HG03135 (cell line): ENCODE measurements around the gene PSMB2.
"Not testable (repeated sequence)": the region's sequence is repeated elsewhere in the genome, so short reads cannot be mapped to it uniquely, and the experiment has no call there.

Source experiments
- ATAC-seq: cut with Tn5 transposase; IDR thresholded peaks from one replicate; pipeline ENCODE4 v1.9.1; 2021; ENCODE audit warnings: mild to moderate bottlenecking, moderate library complexity; ENCODE audit not compliant: unreplicated experiment

Gene PSMB2

DNA sequence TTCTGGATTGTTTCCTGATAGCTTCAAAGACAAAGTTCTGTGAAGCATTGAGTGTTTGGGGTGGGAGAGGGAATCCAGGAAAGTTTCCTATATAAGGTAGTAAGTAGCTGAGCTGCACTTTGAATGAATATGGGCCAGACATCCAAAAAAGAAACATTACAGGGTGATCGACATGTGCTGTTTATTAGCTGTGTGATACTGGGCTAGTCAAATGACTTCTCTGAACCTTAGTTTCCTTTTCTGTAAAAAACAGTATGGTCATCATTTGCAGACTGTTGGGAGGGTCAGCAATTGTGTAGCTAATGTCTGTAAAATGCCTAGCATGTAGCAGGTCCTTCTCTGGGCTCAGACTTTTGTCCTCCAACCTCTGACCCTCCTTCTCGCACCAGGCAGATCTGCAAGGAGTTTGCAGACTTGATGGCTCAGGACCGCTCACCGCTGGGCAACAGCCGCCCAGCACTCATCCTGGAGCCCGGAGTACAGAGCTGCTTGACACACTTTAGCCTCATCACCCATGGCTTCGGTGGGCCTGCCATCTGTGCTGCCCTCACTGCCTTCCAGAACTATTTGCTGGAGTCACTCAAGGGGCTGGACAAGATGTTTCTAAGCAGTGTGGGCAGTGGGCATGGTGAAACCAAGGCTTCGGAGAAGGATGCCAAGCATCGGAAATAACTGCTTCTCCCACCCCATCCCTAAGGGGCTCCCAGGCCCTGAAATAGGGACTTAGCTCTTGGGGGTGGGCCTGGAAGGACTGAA, 47.1 kb downstream of the PSMB2 start:
- ATAC-seq, result no peak

DNA sequence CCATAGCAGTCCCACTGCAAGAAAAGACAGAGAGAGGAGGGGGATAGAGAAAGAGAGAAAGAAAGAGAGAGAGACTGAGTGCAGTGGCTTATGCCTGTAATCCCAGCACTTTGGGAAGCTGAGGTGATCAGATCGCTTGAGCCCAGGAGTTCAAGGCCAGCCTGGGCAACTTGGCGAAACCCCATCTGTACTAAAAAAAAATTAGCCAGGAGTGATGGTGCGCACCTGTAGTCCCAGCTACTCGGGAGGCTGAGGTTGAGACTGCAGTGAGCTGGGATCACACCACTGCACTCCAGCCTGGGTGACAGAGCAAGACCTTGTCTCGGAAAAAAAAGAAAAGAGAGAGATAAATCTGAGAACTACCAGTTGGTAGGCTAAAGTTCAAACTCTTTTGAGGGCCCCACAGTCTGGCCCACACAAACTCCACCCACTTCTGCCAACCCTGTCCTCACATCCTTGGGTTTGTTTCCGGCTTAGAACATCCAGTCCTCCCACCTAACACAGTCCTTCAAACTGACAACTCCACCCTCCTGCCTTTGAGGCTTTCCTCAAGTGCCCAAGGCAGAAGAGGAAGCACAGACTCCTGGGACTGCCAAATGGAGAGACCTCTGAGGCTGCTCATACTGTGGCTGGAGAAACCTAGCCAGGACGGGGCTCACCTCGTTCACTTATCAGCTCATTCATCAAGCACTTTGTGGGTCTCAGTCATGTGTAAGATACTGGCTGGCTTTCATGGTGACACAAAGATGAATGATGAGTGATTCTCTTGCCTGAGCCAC, 48.1 kb downstream of the PSMB2 start:
- no peak for ATAC-seq

- no peak for ATAC-seq
Observed at GRCh38 chr1:35591211-35591610, 50.1 kb downstream of the PSMB2 start.

DNA sequence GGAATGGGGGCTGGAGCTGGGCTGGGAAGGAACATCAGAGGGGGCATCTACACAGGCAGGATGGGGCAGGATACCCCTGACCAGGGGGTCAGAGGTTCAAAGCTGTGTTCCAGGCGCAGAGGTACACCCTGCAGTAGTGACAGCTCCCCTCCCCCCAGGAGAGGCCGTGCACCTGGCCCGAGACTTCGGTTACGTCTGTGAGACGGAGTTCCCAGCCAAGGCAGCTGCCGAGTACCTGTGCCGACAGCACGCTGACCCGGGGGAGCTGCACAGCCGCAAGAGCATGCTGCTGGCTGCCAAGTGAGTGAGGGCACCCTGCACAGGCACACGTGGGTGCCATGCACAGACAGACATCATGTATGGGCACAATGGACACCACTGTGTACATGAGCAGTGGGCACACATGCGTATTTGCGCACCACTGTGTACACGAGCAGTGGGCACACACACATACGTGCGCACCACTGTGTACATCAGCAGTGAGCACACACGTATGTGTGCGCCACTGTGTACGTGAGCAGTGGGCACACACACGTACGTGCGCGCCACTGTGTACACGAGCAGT, 50.8 kb downstream of the PSMB2 start:
- ATAC-seq, result no peak

- ATAC-seq, result no peak
Observed at GRCh38 chr1:35589516-35590427, 51.6 kb downstream of the PSMB2 start.

- ATAC-seq, result no peak
Observed at GRCh38 chr1:35588197-35588910, 53.0 kb downstream of the PSMB2 start.

DNA sequence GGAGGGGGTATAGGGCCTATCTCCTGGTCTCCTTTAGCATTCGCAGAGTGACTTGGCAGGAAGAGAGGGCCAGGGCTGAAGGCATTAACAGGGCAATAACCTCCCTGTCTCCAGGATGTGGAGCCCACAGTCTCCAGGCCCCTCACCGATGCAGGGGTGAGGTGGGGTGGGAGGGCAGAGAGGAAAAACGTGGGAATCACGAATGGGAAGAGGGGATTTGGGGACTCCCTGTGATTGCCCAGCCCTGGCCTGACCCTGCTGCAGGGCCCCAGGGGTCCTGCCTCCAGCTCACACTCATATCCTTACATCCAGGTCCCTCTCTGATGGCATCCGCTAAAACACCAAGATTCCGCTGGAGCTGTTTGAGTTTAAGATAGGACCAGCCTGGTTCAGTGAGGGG, 53.6 kb downstream of the PSMB2 start:
- no peak for ATAC-seq

DNA sequence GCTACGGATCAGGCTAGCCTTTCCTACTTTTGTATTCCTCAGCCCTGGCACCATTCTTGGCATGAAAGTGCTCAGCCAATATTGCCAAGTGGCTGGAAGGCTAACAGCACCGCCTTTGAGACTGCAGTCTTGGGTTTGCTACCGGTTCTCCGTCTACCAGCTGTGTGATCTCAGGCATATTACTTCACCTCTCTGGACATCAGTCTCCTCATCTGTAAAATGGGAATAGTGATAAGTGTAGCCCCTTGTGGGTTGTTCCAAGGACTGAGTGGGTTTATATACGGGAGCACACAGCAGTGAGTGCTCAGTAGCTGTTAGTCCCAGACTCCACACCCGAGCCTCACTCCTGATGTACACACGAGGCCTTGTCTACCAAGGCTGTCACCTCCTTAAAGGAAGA, 54.5 kb downstream of the PSMB2 start:
- no peak for ATAC-seq

DNA sequence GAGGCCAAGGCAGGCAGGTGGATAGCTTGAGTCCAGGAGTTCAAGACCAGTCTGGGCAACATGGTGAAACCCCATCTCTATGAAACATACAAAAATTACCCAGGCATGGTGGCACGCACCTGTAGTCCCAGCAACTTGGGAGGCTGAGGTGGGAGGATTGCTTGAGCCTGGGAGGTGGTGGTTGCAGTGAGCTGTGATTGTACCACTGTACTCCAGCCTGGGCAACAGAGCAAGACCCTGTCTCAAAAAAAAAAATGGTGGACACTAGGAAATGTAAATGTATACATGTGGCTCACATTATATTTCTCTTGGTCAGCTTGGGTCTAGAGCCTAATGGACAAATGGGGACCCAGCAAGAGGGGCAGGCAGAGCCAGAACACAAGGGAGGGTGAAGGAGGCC, 55.5 kb downstream of the PSMB2 start:
- not testable (repeated sequence) for ATAC-seq

GRCh38 chr1:35585281-35585680, 56.0 kb downstream of the PSMB2 start:
- ATAC-seq, result no peak

DNA sequence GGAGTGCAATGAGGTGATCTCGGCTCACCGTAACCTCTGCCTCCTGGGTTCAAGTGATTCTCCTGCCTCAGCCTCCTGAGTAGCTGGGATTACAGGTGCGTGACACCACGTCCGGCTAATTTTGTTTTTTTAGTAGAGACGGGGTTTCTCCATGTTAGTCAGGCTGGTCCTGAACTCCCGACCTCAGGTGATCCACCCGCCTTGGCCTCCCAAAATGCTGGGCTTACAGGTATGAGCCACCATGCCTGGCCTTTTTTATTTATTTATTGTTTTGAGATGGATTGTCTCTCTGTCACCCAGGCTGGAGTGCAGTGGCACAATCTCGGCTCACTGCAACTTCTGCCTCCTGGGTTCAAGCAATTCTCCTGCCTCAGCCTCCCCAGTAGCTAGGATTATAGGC, 59.7 kb downstream of the PSMB2 start:
- not testable (repeated sequence) for ATAC-seq

- no peak for ATAC-seq
Observed at GRCh38 chr1:35580949-35581388, 60.4 kb downstream of the PSMB2 start.

- ATAC-seq, result peak; percentile 57
Observed at GRCh38 chr1:35577071-35577998, 64.0 kb downstream of the PSMB2 start.

DNA sequence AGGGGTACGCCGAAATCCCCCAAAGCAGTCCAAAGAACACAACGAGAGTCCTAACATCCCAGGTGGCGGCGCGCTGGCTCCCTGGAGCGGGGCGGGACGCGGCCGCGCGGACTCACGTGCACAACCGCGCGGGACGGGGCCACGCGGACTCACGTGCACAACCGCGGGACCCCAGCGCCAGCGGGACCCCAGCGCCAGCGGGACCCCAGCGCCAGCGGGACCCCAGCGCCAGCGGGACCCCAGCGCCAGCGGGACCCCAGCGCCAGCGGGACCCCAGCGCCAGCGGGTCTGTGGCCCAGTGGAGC, 64.6 kb downstream of the PSMB2 start:
- ATAC-seq, result not testable (repeated sequence)

GRCh38 chr1:35576061-35576765, 65.1 kb downstream of the PSMB2 start:
- ATAC-seq, result no peak

DNA sequence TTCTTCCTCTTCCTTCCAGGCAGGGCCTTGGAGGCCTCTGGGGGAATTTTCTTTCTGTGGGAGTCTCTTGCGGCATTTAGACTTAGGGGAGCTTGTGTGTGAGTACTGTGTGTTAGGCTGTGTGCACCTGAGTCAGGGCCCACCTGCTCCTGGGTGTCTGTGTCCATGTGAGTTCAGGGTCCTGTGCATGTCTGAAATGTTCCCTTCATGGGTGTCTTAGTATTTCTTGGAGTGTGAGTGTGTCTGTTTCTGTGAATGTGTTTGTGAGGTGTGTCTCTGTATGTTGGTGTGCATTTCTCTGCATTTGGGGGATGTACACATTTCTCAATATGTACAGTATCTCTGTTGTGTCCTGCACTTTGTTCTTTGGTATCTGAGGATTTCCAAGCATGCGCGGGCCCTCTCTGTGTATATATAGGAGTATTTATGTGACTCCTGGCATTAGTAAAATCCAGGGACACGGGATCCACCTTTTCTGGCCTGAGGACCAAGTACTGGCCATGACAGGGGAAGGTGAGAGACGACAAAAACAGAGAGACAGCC, 65.8 kb downstream of the PSMB2 start:
- no peak for ATAC-seq

DNA sequence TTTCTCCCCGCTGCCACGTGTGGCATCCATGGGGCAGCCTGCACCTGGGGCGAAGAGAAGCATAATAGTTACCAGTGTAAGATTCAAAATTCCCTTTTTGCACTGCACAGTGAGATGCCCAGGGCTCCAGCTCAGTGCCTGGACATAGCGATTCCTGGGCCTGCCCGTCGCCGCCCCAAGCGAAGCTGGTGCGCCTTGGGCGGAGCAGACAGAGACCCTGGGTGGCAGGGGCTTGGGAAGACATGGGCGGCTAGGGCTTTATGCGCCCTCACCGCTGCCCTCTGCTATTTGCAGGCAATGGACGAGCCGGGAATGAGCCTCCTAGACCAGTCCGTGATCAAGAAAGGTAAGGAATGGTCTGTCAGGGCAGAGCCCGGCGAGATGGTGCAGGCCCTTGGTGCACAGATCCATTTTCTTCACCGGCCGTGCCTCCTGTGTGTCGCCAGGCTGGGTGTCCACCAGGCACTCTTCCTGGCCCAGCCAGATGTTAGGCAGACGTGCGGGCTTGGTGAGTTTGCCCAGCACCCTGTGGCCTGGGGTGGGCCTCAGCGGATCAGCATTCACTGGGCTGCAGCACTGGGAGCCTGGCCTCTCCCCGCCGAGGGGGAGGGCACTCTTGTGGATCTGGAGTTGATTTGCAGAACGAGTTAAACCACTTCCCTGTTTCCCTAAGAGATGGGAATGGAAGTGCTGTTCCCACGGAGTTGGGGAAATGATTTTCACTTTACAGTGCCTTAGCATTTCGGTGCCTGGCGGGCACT, 66.5 kb downstream of the PSMB2 start:
- ATAC-seq, result no peak
